Trophoblast cell (in vitro differentiated cells and primary cell): Measurements from ENCODE around the gene CERS3.

Source experiments
- DNase-seq, 2 donors: peaks; one replicate each; pipeline ENCODE4 v3.0.0-alpha.2; 2016
- H2AFZ ChIP-seq: 2 replicates; pipeline ENCODE4 v1.6.1; 2013; ENCODE audit warnings: low read length, moderate library complexity, mild to moderate bottlenecking; ENCODE audit not compliant: insufficient read depth, poor library complexity
- H2AK5ac ChIP-seq: 2 replicates; pipeline ENCODE4 v1.6.1; 2013; ENCODE audit warnings: mild to moderate bottlenecking, low read length
- H2BK120ac ChIP-seq: 2 replicates; pipeline ENCODE4 v1.6.1; 2013; ENCODE audit warnings: low read length, mild to moderate bottlenecking, moderate library complexity; ENCODE audit not compliant: insufficient read depth, poor library complexity
- H2BK12ac ChIP-seq: 2 replicates; pipeline ENCODE4 v1.6.1; 2013; ENCODE audit warnings: mild to moderate bottlenecking, low read length, moderate library complexity
- H2BK5ac ChIP-seq: 2 replicates; pipeline ENCODE4 v1.6.1; 2013; ENCODE audit warnings: low read length, low read depth, moderate library complexity, mild to moderate bottlenecking; ENCODE audit not compliant: poor library complexity
- H3K14ac ChIP-seq: 2 replicates; pipeline ENCODE4 v1.6.1; 2013; ENCODE audit warnings: mild to moderate bottlenecking, low read length
- H3K18ac ChIP-seq: 2 replicates; pipeline ENCODE4 v1.6.1; 2013; ENCODE audit warnings: mild to moderate bottlenecking, low read length
- H3K23ac ChIP-seq: 2 replicates; pipeline ENCODE4 v1.6.1; 2013; ENCODE audit warnings: low read length
- H3K27ac ChIP-seq: 2 replicates; pipeline ENCODE4 v1.5.1; 2013; ENCODE audit warnings: low read depth, mild to moderate bottlenecking, inconsistent platforms, low read length, moderate library complexity
- H3K27me3 ChIP-seq: 2 replicates; pipeline ENCODE4 v1.6.1; 2013; ENCODE audit warnings: inconsistent platforms, mild to moderate bottlenecking, low read length, moderate library complexity; ENCODE audit not compliant: insufficient read depth
- H3K36me3 ChIP-seq, 2 experiments: 1 replicate in 1 of 2; 2 replicates in 1 of 2; pipeline ENCODE4 v1.6.1; 2013; ENCODE audit warnings: low read length in 2 of 2, mild to moderate bottlenecking in 2 of 2, moderate library complexity in 1 of 2; ENCODE audit not compliant: insufficient read depth in 2 of 2, control insufficient read depth in 1 of 2
- H3K4ac ChIP-seq: 2 replicates; pipeline ENCODE4 v1.6.1; 2013; ENCODE audit warnings: low read depth, mild to moderate bottlenecking, low read length, moderate library complexity
- H3K4me1 ChIP-seq, 2 experiments: 1 replicate in 1 of 2; 2 replicates in 1 of 2; pipeline ENCODE4 v1.6.1; 2013; ENCODE audit warnings: low read length in 2 of 2, mild to moderate bottlenecking in 2 of 2, moderate library complexity in 1 of 2; ENCODE audit not compliant: insufficient read depth in 2 of 2, control insufficient read depth in 1 of 2
- H3K4me2 ChIP-seq: 2 replicates; pipeline ENCODE4 v1.6.1; 2013; ENCODE audit warnings: inconsistent platforms, mild to moderate bottlenecking, low read length, moderate library complexity
- H3K4me3 ChIP-seq: 2 replicates; pipeline ENCODE4 v1.5.1; 2013; ENCODE audit warnings: mild to moderate bottlenecking, low read depth, low read length, inconsistent platforms
- H3K79me1 ChIP-seq: one replicate; pipeline ENCODE4 v1.6.1; 2013; ENCODE audit warnings: low read length
- H3K79me2 ChIP-seq: 2 replicates; pipeline ENCODE4 v1.6.1; 2013; ENCODE audit warnings: low read length, mild to moderate bottlenecking; ENCODE audit not compliant: control insufficient read depth, insufficient read depth, poor library complexity
- H3K9ac ChIP-seq: 2 replicates; pipeline ENCODE4 v1.6.1; 2013; ENCODE audit warnings: mild to moderate bottlenecking, low read length
- H3K9me3 ChIP-seq: 2 replicates; pipeline ENCODE4 v1.6.1; 2013; ENCODE audit warnings: low read depth, mild to moderate bottlenecking, control low read depth, inconsistent platforms, low read length; ENCODE audit not compliant: insufficient read depth
- H4K12ac ChIP-seq: 2 replicates; pipeline ENCODE4 v1.6.1; 2013; ENCODE audit warnings: low read depth, mild to moderate bottlenecking, low read length, moderate library complexity
- H4K8ac ChIP-seq: 2 replicates; pipeline ENCODE4 v1.6.1; 2013; ENCODE audit warnings: low read depth, mild to moderate bottlenecking, low read length, moderate library complexity
- H4K91ac ChIP-seq: one replicate; pipeline ENCODE4 v1.6.1; 2013; ENCODE audit warnings: low read depth, mild to moderate bottlenecking, low read length, moderate library complexity
- WGBS: extraction: QIAGEN DNeasy Blood & Tissue Kit; methylation state at CpG from one replicate; pipeline ENCODE4 v1.1.7; 2013; ENCODE audit warnings: missing lambda C conversion rate; ENCODE audit not compliant: insufficient read length, insufficient coverage; ENCODE audit errors: extremely low coverage; 5-methylcytosine and 5-hydroxymethylcytosine counted together

Gene CERS3

DNA sequence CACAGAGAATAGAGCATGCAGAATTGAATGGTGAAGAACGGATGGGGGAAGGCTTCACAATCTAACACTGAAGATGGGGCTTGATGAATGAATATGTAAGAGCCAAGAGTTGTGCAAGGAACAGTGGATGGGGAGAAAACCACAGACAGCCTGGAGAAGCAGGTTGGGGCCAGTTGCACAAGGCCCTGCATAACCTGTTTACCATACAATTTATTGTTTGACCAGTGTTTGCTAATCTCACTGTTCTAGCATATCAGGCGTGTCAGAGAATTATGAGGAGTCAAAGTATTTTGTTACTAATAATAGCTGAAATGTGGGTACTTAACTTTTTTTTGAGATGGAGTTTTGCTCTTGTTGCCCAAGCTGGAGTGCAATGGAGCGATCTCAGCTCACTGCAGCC lies 36.8 kb upstream of the CERS3 start:
- H3K79me1 ChIP-seq, result no peaks in the 10 kb centered on the region
- H3K14ac ChIP-seq, result no peak overlapping the region
- no peak overlapping the region for H3K23ac ChIP-seq
- H3K4me3 ChIP-seq, result no peak overlapping the region
- no peaks in the 10 kb centered on the region for H3K27me3 ChIP-seq
- H2BK12ac ChIP-seq, result no peak overlapping the region
- H2AK5ac ChIP-seq, result no peak overlapping the region
- no peak overlapping the region for H3K9ac ChIP-seq
- H3K4me1 ChIP-seq, result no peaks in the 10 kb centered on the region
- no peak overlapping the region for H2BK5ac ChIP-seq
- WGBS, result no CpG with 5 or more reads among the region's 3 CpGs
- H3K79me2 ChIP-seq, result no peaks in the 10 kb centered on the region
- peaks cover 5% of the 10 kb centered on the region for H3K9me3 ChIP-seq
- H2BK120ac ChIP-seq, result no peak overlapping the region
- no peak overlapping the region for H4K8ac ChIP-seq
- H2AFZ ChIP-seq, result no peak overlapping the region
- DNase-seq, result peak in 1 of 2 donors; percentile 5
- H3K18ac ChIP-seq, result no peak overlapping the region
- H3K27ac ChIP-seq, result no peak overlapping the region
- no peak overlapping the region for H3K4me2 ChIP-seq
- no peak overlapping the region for H4K91ac ChIP-seq
- no peaks in the 10 kb centered on the region for H3K36me3 ChIP-seq
- H4K12ac ChIP-seq, result no peak overlapping the region
- H3K4ac ChIP-seq, result no peak overlapping the region

DNA sequence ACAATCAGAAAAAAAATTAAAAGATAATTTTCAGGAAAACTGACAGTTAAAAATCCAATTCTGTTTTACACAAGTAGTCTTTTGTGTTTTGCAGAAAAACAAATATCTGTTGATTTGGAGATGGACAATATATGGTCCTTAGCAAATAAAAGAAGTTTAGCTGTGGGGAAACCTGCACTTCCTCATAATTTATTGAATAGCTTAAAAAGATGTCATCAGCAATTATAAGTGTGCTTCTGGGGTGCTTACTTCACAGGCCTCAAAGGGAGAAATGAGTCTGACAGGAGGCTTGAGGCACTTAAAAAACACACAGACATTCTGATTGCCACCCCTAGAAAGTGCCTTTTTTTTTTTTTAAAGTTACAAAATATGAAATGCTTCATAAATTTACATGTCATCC lies 31.6 kb upstream of the CERS3 start:
- H2BK120ac ChIP-seq, result no peak overlapping the region
- H2BK5ac ChIP-seq, result no peak overlapping the region
- no peaks in the 10 kb centered on the region for H3K79me1 ChIP-seq
- no peak overlapping the region for H3K4me3 ChIP-seq
- H4K12ac ChIP-seq, result no peak overlapping the region
- no peak for DNase-seq
- H3K27ac ChIP-seq, result no peak overlapping the region
- H3K18ac ChIP-seq, result no peak overlapping the region
- peaks cover 21% of the 10 kb centered on the region for H3K9me3 ChIP-seq
- no peak overlapping the region for H3K4ac ChIP-seq
- H3K9ac ChIP-seq, result no peak overlapping the region
- no peak overlapping the region for H4K8ac ChIP-seq
- H2AFZ ChIP-seq, result no peak overlapping the region
- no peaks in the 10 kb centered on the region for H3K27me3 ChIP-seq
- no peaks in the 10 kb centered on the region for H3K4me1 ChIP-seq
- H3K79me2 ChIP-seq, result no peaks in the 10 kb centered on the region
- H2BK12ac ChIP-seq, result no peak overlapping the region
- H3K4me2 ChIP-seq, result no peak overlapping the region
- H3K23ac ChIP-seq, result no peak overlapping the region
- peaks cover 0 to 3% of the 10 kb centered on the region in 2 experiments for H3K36me3 ChIP-seq
- no peak overlapping the region for H2AK5ac ChIP-seq
- H4K91ac ChIP-seq, result no peak overlapping the region
- no peak overlapping the region for H3K14ac ChIP-seq

DNA sequence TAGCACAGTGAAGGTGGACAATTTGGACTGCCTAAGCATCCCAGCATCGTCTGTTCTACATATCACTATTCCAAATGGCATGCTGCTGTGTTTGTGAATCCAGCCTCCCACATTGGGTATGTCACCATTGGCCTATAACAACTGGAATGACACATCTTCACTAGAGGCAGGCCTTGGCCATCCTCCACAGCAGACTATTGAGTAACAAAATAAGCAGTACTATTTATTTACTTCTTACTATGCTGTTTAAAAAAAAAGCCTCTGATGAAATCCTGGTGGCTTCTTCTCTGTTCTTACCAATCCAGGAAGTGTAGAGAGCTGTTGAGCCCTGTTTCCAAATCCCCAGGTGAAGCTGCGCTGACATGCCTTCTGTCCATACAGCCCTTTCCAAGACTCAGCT lies 30.6 kb upstream of the CERS3 start:
- H3K27me3 ChIP-seq, result no peaks in the 10 kb centered on the region
- H3K27ac ChIP-seq, result no peak overlapping the region
- no peak overlapping the region for H3K4me2 ChIP-seq
- H3K9ac ChIP-seq, result no peak overlapping the region
- H3K18ac ChIP-seq, result no peak overlapping the region
- no peak overlapping the region for H2AFZ ChIP-seq
- no peak overlapping the region for H3K4me3 ChIP-seq
- H4K8ac ChIP-seq, result no peak overlapping the region
- H4K91ac ChIP-seq, result no peak overlapping the region
- peaks cover 21% of the 10 kb centered on the region for H3K9me3 ChIP-seq
- no CpG with 5 or more reads among the region's 2 CpGs for WGBS
- peaks cover 0 to 3% of the 10 kb centered on the region in 2 experiments for H3K36me3 ChIP-seq
- H2BK5ac ChIP-seq, result no peak overlapping the region
- H4K12ac ChIP-seq, result no peak overlapping the region
- H3K79me1 ChIP-seq, result no peaks in the 10 kb centered on the region
- H3K4ac ChIP-seq, result no peak overlapping the region
- H2BK12ac ChIP-seq, result no peak overlapping the region
- no peak overlapping the region for H2BK120ac ChIP-seq
- H3K4me1 ChIP-seq, result no peaks in the 10 kb centered on the region
- no peak overlapping the region for H3K14ac ChIP-seq
- no peak overlapping the region for H3K23ac ChIP-seq
- no peak overlapping the region for H2AK5ac ChIP-seq
- peak in 1 of 2 donors; percentile 7 for DNase-seq
- no peaks in the 10 kb centered on the region for H3K79me2 ChIP-seq

DNA sequence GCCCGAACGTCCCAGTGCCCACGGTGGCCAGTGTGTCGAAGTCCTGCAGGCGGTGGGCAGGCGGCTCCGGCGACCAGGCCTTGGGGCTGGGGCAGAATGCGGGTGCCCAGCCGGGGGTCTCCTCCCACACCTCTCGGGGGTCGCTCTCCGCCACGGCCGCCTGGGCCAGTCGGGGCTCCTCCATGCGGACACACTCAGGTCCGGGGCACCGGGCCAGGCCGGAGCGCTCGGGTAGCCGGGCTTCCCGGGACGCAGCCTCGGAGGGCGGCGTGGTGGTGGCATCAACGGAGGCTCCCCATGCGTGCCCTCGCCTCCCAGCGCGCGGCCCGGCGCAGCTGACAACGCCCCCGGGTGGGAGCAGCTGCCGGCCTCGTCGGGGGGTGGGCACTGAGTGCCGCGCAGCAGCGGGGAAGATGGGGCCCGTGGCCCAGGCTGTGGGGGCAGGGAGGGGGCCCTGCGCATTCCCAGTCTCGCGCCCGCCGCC lies 30.1 kb upstream of the CERS3 start:
- H2AK5ac ChIP-seq, result no peak overlapping the region
- no peak overlapping the region for H3K14ac ChIP-seq
- H3K4me2 ChIP-seq, result no peak overlapping the region
- no peak overlapping the region for H4K12ac ChIP-seq
- no peak overlapping the region for H2BK12ac ChIP-seq
- no peak for DNase-seq
- H4K91ac ChIP-seq, result no peak overlapping the region
- H3K4ac ChIP-seq, result no peak overlapping the region
- H3K18ac ChIP-seq, result no peak overlapping the region
- H3K27ac ChIP-seq, result no peak overlapping the region
- H3K4me3 ChIP-seq, result no peak overlapping the region
- H3K27me3 ChIP-seq, result no peaks in the 10 kb centered on the region
- H3K79me1 ChIP-seq, result no peaks in the 10 kb centered on the region
- H3K9me3 ChIP-seq, result peaks cover 24% of the 10 kb centered on the region
- H3K4me1 ChIP-seq, result no peaks in the 10 kb centered on the region
- H3K36me3 ChIP-seq, result peaks cover 0 to 5% of the 10 kb centered on the region in 2 experiments
- H3K79me2 ChIP-seq, result no peaks in the 10 kb centered on the region
- H3K9ac ChIP-seq, result no peak overlapping the region
- no peak overlapping the region for H2BK120ac ChIP-seq
- H4K8ac ChIP-seq, result no peak overlapping the region
- no peak overlapping the region for H3K23ac ChIP-seq
- no CpG with 5 or more reads among the region's 50 CpGs for WGBS
- no peak overlapping the region for H2BK5ac ChIP-seq
- no peak overlapping the region for H2AFZ ChIP-seq
